H1 (cell line): ENCODE measurements around the gene MROH2A.

Experiments used
- CTCF ChIP-seq, 3 experiments: IDR thresholded peaks; 1 replicate in 2 of 3; 2 replicates in 1 of 3; pipeline versions ENCODE4 v1.5.1 to v1.6.1; 2011; ENCODE audit warnings: low read length in 3 of 3, mild to moderate bottlenecking in 3 of 3, inconsistent platforms in 2 of 3, low read depth in 1 of 3, moderate library complexity in 1 of 3; ENCODE audit not compliant: insufficient read depth in 1 of 3; ENCODE audit errors: control extremely low read depth in 1 of 3
- MAFK ChIP-seq: IDR thresholded peaks from 2 replicates; pipeline ENCODE4 v1.6.1; 2012; ENCODE audit warnings: low read depth, mild to moderate bottlenecking, improper control_type of control experiment, low read length
- RXRA ChIP-seq: IDR thresholded peaks from 2 replicates; pipeline ENCODE4 v1.6.1; 2011; ENCODE audit warnings: low read depth, mild to moderate bottlenecking, low read length, moderate library complexity; ENCODE audit not compliant: insufficient read depth

GRCh38 chr2:233852056-233852455 is 73.9 kb downstream of the MROH2A start:
- TF ChIP-seq CTCF (IDR thresholded peaks at IDR 0.05; ENCODE audit: control extremely low read depth in 1 of 3, insufficient read depth in 1 of 3, low read depth in 1 of 3, low read length in 3 of 3) (no peak), RXRA (no peak), MAFK (no peak)
